Stomach (tissue), 9 donors: Measurements from ENCODE around the gene BANF2. TPM values are rescaled to one million over a fixed set of nuclear protein-coding genes. Genes with fewer than 3 reads are reported as not detected.

Experiments
- DNase-seq, 2 donors: peaks; one replicate each; pipeline versions ENCODE4 v3.0.0 to v3.0.0-alpha.2; 2013 to 2019
- H3K27ac ChIP-seq, 5 donors: fragments of 200-600 bp in 4 of 5; sonication (generic) in 4 of 5; one replicate each; pipeline ENCODE4 v1.5.1; 2013 to 2019; ENCODE audit warnings: mild to moderate bottlenecking in 1 of 5, moderate library complexity in 1 of 5
- H3K27me3 ChIP-seq, 3 donors: fragments of 200-600 bp; sonication (generic); one replicate each; pipeline ENCODE4 v1.5.1; 2017 to 2019; ENCODE audit warnings: mixed run types in 1 of 3
- H3K36me3 ChIP-seq, 4 donors: fragments of 200-600 bp; sonication (generic); 1 replicate in 3 of 4; 2 replicates in 1 of 4; pipeline ENCODE4 v1.5.1; 2016 to 2019
- H3K4me1 ChIP-seq, 4 donors: fragments of 200-600 bp; sonication (generic); one replicate each; pipeline ENCODE4 v1.5.1; 2016 to 2019
- H3K4me3 ChIP-seq, 4 donors: fragments of 200-600 bp; sonication (generic) in 3 of 4; one replicate each; pipeline ENCODE4 v1.5.1; 2016 to 2019; ENCODE audit warnings: mild to moderate bottlenecking in 1 of 4
- H3K9me3 ChIP-seq, 4 donors: fragments of 200-600 bp; sonication (generic); one replicate each; pipeline ENCODE4 v1.5.1; 2016 to 2019
- CTCF ChIP-seq, 7 experiments: fragments of 450-650 bp in 4 of 7; fragments of 200-600 bp in 3 of 7; sonication (generic) in 3 of 7; IDR thresholded peaks; one replicate each; pipeline ENCODE4 v1.5.1; 2016 to 2019; ENCODE audit warnings: antibody characterized with exemption in 7 of 7, control low read depth in 2 of 7, mild to moderate bottlenecking in 1 of 7
- EP300 ChIP-seq: sonication (generic); formaldehyde crosslinking; IDR thresholded peaks from one replicate; pipeline ENCODE4 v1.6.1; 2017; ENCODE audit warnings: antibody characterized with exemption
- POLR2A ChIP-seq, 4 donors: fragments of 450-650 bp; IDR thresholded peaks; one replicate each; pipeline ENCODE4 v1.6.1; 2016; ENCODE audit warnings: antibody characterized with exemption in 4 of 4, control low read depth in 2 of 4, mild to moderate bottlenecking in 1 of 4, moderate library complexity in 1 of 4
- POLR2AphosphoS5 ChIP-seq, 3 donors: sonication (generic); formaldehyde crosslinking; IDR thresholded peaks; one replicate each; pipeline ENCODE4 v1.6.1; 2016; ENCODE audit warnings: antibody characterized with exemption in 3 of 3
- WGBS, 5 donors: extraction: QIAGEN DNeasy Blood & Tissue Kit in 3 of 5; methylation state at CpG; one replicate each; pipeline versions ENCODE4 v1.1.5 to v1.1.7; 2013 to 2018; 5-methylcytosine and 5-hydroxymethylcytosine counted together
- intact Hi-C: fragments of 100-400 bp; cut with DNase I; formaldehyde crosslinking; loops from one replicate; pipeline ENCODE4 v1.15.1; 2023; ENCODE audit warnings: low total_unique reads
- polyA plus RNA-seq, 3 donors: library from polyadenylated mRNA; stranded (reverse); fragments of 200-250 nt; gene quantifications; one replicate each; pipeline ENCODE4 v1.2.3, GENCODE V29; 2013
- total RNA-seq, 5 donors: library from RNA; depleted of rRNA; stranded (reverse); fragments of >200 nt; gene quantifications; one replicate each; pipeline versions ENCODE4 v1.1.0 to v1.2.3, GENCODE V29; 2014 to 2016
- donor health status: healthy with polysubstance abuse.
- donor health status: Bipolar disorder and iron deficiency.
- donor health status: healthy.

Gene BANF2
- total and polyA plus RNA-seq, 8 donors, result not detected

- peaks cover 21 to 94% (median 51%) of the 10 kb centered on the region in 4 donors for H3K4me1 ChIP-seq
- no peak for DNase-seq
- H3K27ac ChIP-seq, result peak overlapping the region in 3 of 5 donors; percentile 11 to 36 (median 16)
- no peaks in the 10 kb centered on the region for H3K27me3 ChIP-seq
- TF ChIP-seq EP300 (no peak), POLR2AphosphoS5 (IDR thresholded peaks at IDR 0.05) (no peak), POLR2A (IDR thresholded peaks at IDR 0.05) (no peak), CTCF (IDR thresholded peaks at IDR 0.05) (no peak)
- H3K9me3 ChIP-seq, result no peaks in the 10 kb centered on the region
- WGBS, 5 donors, result 63 to 80% (median 79%) methylated on average over 2 of the region's 2 CpGs
- intact Hi-C loops, result no loop called here
- H3K36me3 ChIP-seq, result peaks cover 0 to 15% (median 5%) of the 10 kb centered on the region in 4 donors
- no peak overlapping the region for H3K4me3 ChIP-seq
Observed at GRCh38 chr20:17665756-17666155, 34.0 kb upstream of the BANF2 start.

GRCh38 chr20:17666481-17666880 is 33.3 kb upstream of the BANF2 start:
- Histone ChIP-seq H3K9me3 (no peaks in the 10 kb centered on the region), H3K36me3 (peaks cover 0 to 15% (median 7%) of the 10 kb centered on the region in 4 donors), H3K4me3 (no peak overlapping the region), H3K27ac (peak overlapping the region in 2 of 5 donors; percentile 7 to 11), H3K27me3 (no peaks in the 10 kb centered on the region), H3K4me1 (peaks cover 18 to 94% (median 52%) of the 10 kb centered on the region in 4 donors)
- TF ChIP-seq POLR2AphosphoS5 (IDR thresholded peaks at IDR 0.05) (no peak), EP300 (no peak), POLR2A (IDR thresholded peaks at IDR 0.05) (no peak)
- no peak for DNase-seq
- WGBS, 5 donors, result 43 to 69% (median 52%) methylated on average over 2 of the region's 2 CpGs
- intact Hi-C loops, result no loop called here

DNA sequence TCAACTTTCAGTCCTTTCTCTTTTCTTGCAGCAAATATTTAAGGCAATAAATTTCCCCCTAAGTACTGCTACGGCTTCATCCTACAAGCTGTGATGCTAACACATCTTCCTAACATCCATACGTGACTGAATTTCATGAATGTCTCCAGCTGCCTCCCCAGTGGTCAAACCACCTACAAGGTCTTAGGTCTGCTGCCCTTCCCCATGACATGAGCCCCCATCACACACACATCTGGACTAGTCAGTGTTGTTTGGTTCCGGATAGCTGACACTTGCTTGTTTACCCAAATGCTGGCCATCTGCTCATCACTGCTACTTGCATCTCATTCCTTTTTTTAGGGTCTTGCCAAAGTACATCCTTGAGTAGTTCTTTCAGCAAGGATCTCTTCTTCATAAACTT is 32.3 kb upstream of the BANF2 start:
- peaks cover 8 to 93% (median 50%) of the 10 kb centered on the region in 4 donors for H3K4me1 ChIP-seq
- no peaks in the 10 kb centered on the region for H3K27me3 ChIP-seq
- DNase-seq, result no peak
- H3K27ac ChIP-seq, result peak overlapping the region in 2 of 5 donors; percentile 1 to 14
- 76 to 84% (median 76%) methylated on average over 3 of the region's 3 CpGs for WGBS, 5 donors
- H3K9me3 ChIP-seq, result no peaks in the 10 kb centered on the region
- H3K4me3 ChIP-seq, result no peak overlapping the region
- H3K36me3 ChIP-seq, result peaks cover 0 to 18% (median 9%) of the 10 kb centered on the region in 4 donors
- intact Hi-C loops, result no loop called here
- TF ChIP-seq POLR2AphosphoS5 (IDR thresholded peaks at IDR 0.05) (no peak), POLR2A (IDR thresholded peaks at IDR 0.05) (no peak), EP300 (no peak)

GRCh38 chr20:17668432-17668831 is 31.3 kb upstream of the BANF2 start:
- intact Hi-C loops, result no loop called here
- WGBS, 5 donors, result 87 to 99% (median 96%) methylated on average over 3 of the region's 3 CpGs
- Histone ChIP-seq H3K27ac (no peak overlapping the region), H3K27me3 (no peaks in the 10 kb centered on the region), H3K4me3 (no peak overlapping the region), H3K4me1 (peaks cover 13 to 93% (median 49%) of the 10 kb centered on the region in 4 donors), H3K9me3 (no peaks in the 10 kb centered on the region), H3K36me3 (peaks cover 0 to 18% (median 12%) of the 10 kb centered on the region in 4 donors)
- TF ChIP-seq POLR2AphosphoS5 (IDR thresholded peaks at IDR 0.05), result no peak
- no peak for TF ChIP-seq EP300
- TF ChIP-seq POLR2A (IDR thresholded peaks at IDR 0.05), result no peak
- TF ChIP-seq CTCF (IDR thresholded peaks at IDR 0.05), result no peak
- no peak for DNase-seq

DNA sequence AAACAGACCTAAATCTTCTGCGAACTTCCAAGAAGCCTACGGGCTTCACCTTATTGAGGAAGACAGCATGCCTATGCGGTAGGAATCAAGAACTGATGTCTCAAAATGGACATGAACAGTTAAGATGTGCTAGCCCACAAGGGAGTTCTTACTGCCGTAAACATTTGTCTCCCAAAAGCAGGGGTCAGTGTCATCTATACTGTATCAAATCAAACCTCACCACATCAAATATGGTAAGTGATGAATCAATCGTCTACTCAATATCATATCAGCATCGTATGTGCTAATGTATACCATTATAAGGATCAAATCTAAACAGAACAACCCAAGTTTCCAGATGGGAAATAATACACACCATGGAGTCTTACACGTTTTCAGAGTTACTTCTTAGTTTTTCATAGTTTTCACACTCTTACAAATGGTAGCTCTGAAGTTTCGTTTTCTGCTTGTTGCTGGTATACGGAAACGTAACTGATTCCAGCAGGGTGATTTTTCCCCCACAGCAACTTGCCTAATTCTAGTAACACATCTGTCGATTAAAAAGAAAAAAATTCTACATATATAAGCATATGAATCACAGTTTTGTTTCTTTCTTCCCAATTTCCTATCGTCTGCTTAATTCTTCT is 30.3 kb upstream of the BANF2 start:
- no peaks in the 10 kb centered on the region for H3K27me3 ChIP-seq
- no peak overlapping the region for H3K4me3 ChIP-seq
- no peaks in the 10 kb centered on the region for H3K9me3 ChIP-seq
- peak overlapping the region in 1 of 5 donors; percentile 18 for H3K27ac ChIP-seq
- intact Hi-C loops, result no loop called here
- no peak for DNase-seq
- no peak for TF ChIP-seq POLR2AphosphoS5 (IDR thresholded peaks at IDR 0.05)
- no peak for TF ChIP-seq EP300
- TF ChIP-seq POLR2A (IDR thresholded peaks at IDR 0.05), result no peak
- no peak for TF ChIP-seq CTCF (IDR thresholded peaks at IDR 0.05)
- WGBS, 5 donors, result 68 to 80% (median 75%) methylated on average over 12 of the region's 12 CpGs
- peaks cover 0 to 18% (median 12%) of the 10 kb centered on the region in 4 donors for H3K36me3 ChIP-seq
- peaks cover 13 to 93% (median 52%) of the 10 kb centered on the region in 4 donors for H3K4me1 ChIP-seq
